Astrocyte of the spinal cord (primary cell): Measurements from ENCODE around the gene BFAR.
"Not testable (repeated sequence)": the region's sequence is repeated elsewhere in the genome, so short reads cannot be mapped to it uniquely, and the experiment has no call there.

Source experiments
- DNase-seq: peaks from one replicate; pipeline ENCODE4 v3.0.0; 2011; ENCODE audit warnings: low read depth, low spot score
- H3K4me3 ChIP-seq: 2 replicates; pipeline ENCODE4 v1.5.1; 2011; ENCODE audit warnings: low read depth, mild to moderate bottlenecking, low read length, moderate library complexity
- CTCF ChIP-seq: IDR thresholded peaks from 2 replicates; pipeline ENCODE4 v1.5.1; 2012; ENCODE audit warnings: low read depth, mild to moderate bottlenecking, low read length, inconsistent platforms
- in situ Hi-C: cut with HindIII; loops from 2 replicates; pipeline ENCODE4 v1.10.0; 2017; ENCODE audit warnings: low sequenced_read_pairs

BFAR gene

GRCh38 chr16:14672403-14672971 lies 39.7 kb downstream of the BFAR start:
- in situ Hi-C loops = no loop called here
- no peak for TF ChIP-seq CTCF
- no peak for DNase-seq
- H3K4me3 ChIP-seq = no peak overlapping the region

GRCh38 chr16:14676633-14677032 lies 43.9 kb downstream of the BFAR start:
- no peak overlapping the region for H3K4me3 ChIP-seq
- in situ Hi-C loops = no loop called here
- DNase-seq = no peak
- no peak for TF ChIP-seq CTCF

GRCh38 chr16:14677627-14678026 lies 44.9 kb downstream of the BFAR start:
- in situ Hi-C loops = no loop called here
- DNase-seq = no peak
- TF ChIP-seq CTCF = no peak
- H3K4me3 ChIP-seq = no peak overlapping the region

- in situ Hi-C loops = no loop called here
- TF ChIP-seq CTCF = no peak
- no peak for DNase-seq
- no peak overlapping the region for H3K4me3 ChIP-seq
These were observed 46.2 kb downstream of the BFAR start for GRCh38 chr16:14678748-14679497.

- DNase-seq, H3K4me3 ChIP-seq, in situ Hi-C loops: not testable (repeated sequence)
These were observed 47.6 kb downstream of the BFAR start for GRCh38 chr16:14680396-14680795.

GRCh38 chr16:14681115-14681514 lies 48.4 kb downstream of the BFAR start:
- H3K4me3 ChIP-seq = no peak overlapping the region
- no peak for DNase-seq
- in situ Hi-C loops = no loop called here
- no peak for TF ChIP-seq CTCF

- H3K4me3 ChIP-seq = no peak overlapping the region
- no peak for TF ChIP-seq CTCF
- in situ Hi-C loops = no loop called here
- no peak for DNase-seq
These were observed 49.4 kb downstream of the BFAR start for GRCh38 chr16:14682121-14682520.

GRCh38 chr16:14685870-14686793 lies 53.4 kb downstream of the BFAR start:
- DNase-seq, H3K4me3 ChIP-seq, in situ Hi-C loops: not testable (repeated sequence)

GRCh38 chr16:14694129-14694528 lies 61.4 kb downstream of the BFAR start, which contains the start of gene PLA2G10:
Gene PLA2G10, minus strand, starts transcription at chr16:14694308. Its CDS starts 79 bp downstream, at chr16:14694229.
- H3K4me3 ChIP-seq, in situ Hi-C loops, DNase-seq: not testable (repeated sequence)
